ENCODE data around the gene GLB1L2.
"Not testable (repeated sequence)": the region's sequence is repeated elsewhere in the genome, so short reads cannot be mapped to it uniquely, and the experiment has no call there.

GLB1L2 gene

GRCh38 chr11:134328433-134328832 lies 3.4 kb upstream of the GLB1L2 start:
- DNase-seq = no peak

- no peak for DNase-seq
These were observed 1.0 kb upstream of the GLB1L2 start for GRCh38 chr11:134330611-134331353.

- DNase-seq = peak; percentile 12
These were observed 422 bp downstream of the GLB1L2 start for GRCh38 chr11:134332189-134332631.

GRCh38 chr11:134332782-134333181 lies 994 bp downstream of the GLB1L2 start:
- no peak for DNase-seq

- DNase-seq = no peak
These were observed 1.5 kb downstream of the GLB1L2 start for GRCh38 chr11:134333312-134333711.

GRCh38 chr11:134333946-134334345 lies 2.2 kb downstream of the GLB1L2 start:
- DNase-seq = no peak

- DNase-seq = no peak
These were observed 3.2 kb downstream of the GLB1L2 start for GRCh38 chr11:134334796-134335571.

GRCh38 chr11:134337051-134337450 lies 5.3 kb downstream of the GLB1L2 start:
- DNase-seq = no peak

GRCh38 chr11:134338068-134338467 lies 6.3 kb downstream of the GLB1L2 start:
- DNase-seq = no peak

- no peak for DNase-seq
These were observed 6.9 kb downstream of the GLB1L2 start for GRCh38 chr11:134338654-134339053.

- DNase-seq = no peak
These were observed 8.0 kb downstream of the GLB1L2 start for GRCh38 chr11:134339756-134340155.

- no peak for DNase-seq
These were observed 8.7 kb downstream of the GLB1L2 start for GRCh38 chr11:134340354-134340964.

- no peak for DNase-seq
These were observed 10.2 kb downstream of the GLB1L2 start for GRCh38 chr11:134341805-134342571.

- no peak for DNase-seq
These were observed 11.0 kb downstream of the GLB1L2 start for GRCh38 chr11:134342572-134343340.

GRCh38 chr11:134343646-134344045 lies 11.9 kb downstream of the GLB1L2 start:
- no peak for DNase-seq

- DNase-seq = not testable (repeated sequence)
These were observed 12.9 kb downstream of the GLB1L2 start for GRCh38 chr11:134344497-134345236.

GRCh38 chr11:134345237-134345550 lies 13.4 kb downstream of the GLB1L2 start:
- no peak for DNase-seq

- no peak for DNase-seq
These were observed 14.6 kb downstream of the GLB1L2 start for GRCh38 chr11:134346101-134346975.

GRCh38 chr11:134346976-134347350 lies 15.2 kb downstream of the GLB1L2 start:
- DNase-seq = no peak

GRCh38 chr11:134347441-134347840 lies 15.7 kb downstream of the GLB1L2 start:
- no peak for DNase-seq

Measured in activated T-cell treated with anti-CD3 and anti-CD28 coated beads for 4 hours (primary cell).